ENCODE measurements around the gene CATSPER4.

The CATSPER4 gene

DNA sequence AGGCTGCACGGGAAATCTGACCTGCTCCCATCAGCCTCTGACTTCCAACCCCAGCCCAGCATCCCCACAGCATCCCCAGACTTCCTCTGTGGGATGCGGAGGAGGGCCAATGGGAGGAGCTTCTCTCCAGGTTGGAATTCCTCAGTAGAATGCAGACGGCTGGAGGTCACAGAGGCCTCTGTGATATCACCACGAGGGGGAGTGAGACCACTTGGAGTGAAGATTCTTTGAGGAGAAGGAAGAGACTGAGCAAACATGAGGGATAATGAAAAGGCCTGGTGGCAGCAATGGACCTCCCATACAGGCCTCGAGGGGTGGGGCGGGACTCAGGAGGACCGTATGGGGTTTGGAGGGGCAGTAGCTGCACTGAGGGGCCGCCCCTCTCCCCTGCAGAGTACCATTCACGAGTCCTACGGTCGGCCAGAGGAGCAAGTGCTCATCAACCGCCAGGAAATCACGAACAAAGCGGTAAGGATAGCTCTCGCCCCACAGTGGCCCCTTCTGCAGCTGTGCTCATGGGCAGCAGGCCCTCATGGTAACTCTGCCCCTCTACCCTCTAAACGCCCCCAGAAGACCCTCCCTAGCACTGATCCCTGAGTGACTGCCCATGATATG, at the start of gene CATSPER4:
CATSPER4 (plus strand) TSS at position 230 of the 615 bp plus-strand sequence; CDS start at position 256, 26 bp downstream.
- no peak for DNase-seq (ENCODE audit: low spot score)

- no peak for DNase-seq (ENCODE audit: low spot score)
Measured at GRCh38 chr1:26142159-26142558, 48.2 kb upstream of the CATSPER4 start.

DNA sequence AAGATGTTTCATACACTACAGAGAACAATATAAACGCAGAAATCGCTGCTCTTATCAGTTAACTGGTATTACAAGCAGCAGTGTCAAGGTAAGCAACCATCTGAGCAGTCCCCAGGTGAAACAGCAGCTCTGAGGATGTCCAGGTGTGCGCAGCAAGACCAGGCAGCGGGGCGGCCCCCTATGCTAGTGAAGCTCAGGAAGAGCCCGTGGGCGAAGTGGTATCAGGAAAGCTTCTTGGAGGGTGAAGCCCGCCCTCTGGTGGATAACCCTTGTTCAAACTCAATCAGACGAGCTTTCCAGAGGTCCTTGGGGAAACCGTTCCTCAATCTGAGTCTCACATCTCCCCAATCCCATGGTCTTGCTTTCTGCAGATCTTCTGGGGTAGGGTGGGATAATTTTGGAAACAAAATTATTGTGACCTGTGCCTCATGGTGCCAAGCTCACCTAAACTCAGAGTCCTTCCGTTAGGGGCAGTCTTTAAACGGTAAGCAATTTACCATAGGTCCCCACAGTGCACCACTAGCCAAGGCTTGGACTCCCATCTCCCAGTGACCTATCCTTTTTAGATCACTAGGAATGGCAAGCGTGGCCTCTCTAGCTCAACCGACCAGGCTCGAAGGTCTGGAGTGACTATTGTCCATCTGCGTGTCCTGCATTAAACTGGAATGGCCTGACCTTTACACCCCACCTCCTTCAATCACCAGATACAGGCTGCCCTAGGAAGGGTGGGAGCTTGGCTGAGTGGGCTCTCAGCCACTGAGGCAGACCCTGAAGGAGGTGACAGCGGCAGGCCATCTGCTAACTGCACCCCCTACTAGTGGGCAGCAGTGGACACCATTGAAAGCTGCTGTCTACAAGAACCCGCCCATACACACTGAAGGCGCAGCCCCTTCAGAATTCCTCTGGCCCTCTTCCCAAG, 45.1 kb upstream of the CATSPER4 start:
- peak; percentile 74 for DNase-seq (ENCODE audit: low spot score)

GRCh38 chr1:26145960-26146294, 44.5 kb upstream of the CATSPER4 start:
- no peak for DNase-seq (ENCODE audit: low spot score)

DNA sequence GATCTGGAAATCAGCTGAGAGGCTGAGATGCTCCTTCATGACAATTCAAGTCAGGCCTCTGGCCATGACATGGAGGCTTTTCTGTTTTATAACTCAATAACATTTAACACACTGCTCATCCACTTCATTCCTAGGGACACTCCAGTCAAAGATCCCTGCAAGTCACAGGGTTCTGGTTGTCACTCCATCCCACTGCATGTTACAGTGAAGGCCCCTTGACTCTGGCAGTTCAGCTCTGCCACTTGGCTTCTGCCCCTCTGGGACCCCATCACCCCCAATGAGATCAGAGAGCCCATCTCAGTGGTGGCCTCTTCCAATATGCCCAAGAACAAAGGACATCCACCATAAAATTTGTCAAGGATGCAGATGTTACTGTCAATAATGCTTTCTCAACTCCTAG, 41.5 kb upstream of the CATSPER4 start:
- no peak for DNase-seq (ENCODE audit: low spot score)

GRCh38 chr1:26153966-26154532, 36.4 kb upstream of the CATSPER4 start:
- DNase-seq (ENCODE audit: low spot score): no peak

DNA sequence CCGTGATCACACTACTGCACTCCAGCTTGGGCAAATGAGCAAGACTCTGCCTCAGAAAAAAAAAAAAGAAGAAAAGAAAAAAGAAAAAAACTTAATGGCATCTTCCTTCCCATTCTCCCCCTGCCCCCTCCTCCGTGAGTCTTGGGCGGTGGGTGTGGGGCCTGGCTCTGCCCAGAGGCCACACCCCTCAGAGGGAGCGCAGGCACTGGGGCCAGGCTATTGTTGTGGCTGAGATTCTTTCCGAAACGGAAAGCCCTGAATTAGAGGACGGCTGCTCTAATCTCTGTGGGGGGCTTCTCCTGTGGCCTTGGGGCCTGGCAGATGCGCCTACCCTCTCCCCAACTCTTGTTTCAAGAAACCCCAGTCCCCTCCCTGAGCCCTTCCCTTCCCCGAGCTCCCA, 35.7 kb upstream of the CATSPER4 start:
- no peak for DNase-seq (ENCODE audit: low spot score)

DNA sequence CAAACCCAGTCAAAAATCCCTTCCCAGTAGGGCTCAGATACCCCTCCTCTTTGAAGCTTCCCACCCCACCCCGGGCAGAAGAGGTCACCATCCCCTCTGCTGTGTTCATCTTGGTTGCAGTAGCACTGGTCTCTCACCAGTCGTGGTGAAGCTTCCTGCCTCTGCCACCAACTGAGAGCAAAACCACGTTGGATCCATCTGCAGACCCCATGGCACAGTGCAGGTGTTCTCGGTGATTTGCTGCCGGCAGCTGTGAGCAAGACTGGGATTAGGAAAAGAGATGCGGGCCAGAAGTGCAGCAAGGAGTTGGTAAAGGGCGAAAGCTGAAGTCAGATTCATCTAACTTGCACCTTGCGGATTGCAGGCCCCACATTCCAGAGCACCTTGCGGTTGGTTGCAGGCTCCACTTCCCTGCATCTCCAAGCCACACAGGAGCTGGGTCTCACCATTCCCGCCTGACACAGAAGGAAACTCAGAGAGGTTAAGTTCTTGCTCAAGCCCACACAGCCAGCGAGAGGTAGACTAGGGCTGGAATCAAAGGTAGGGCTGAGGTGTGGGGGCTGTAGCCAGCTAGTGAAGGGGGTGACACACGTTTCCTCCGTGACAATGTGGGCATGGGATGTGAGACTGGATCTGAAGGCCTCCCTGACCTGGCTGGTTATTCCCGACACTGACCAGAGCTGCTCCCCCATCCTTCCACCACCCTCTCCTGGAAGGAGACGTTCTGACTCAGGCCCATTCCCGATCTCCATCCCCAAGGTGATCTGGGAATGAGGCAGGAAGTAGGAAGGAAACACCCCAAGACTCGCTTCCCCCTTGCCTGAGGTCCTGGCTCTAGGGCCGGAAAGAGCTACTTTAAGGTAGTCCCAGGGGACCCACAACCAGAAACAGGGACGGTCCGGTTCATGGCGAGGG, 34.8 kb upstream of the CATSPER4 start:
- DNase-seq (ENCODE audit: low spot score): no peak

DNA sequence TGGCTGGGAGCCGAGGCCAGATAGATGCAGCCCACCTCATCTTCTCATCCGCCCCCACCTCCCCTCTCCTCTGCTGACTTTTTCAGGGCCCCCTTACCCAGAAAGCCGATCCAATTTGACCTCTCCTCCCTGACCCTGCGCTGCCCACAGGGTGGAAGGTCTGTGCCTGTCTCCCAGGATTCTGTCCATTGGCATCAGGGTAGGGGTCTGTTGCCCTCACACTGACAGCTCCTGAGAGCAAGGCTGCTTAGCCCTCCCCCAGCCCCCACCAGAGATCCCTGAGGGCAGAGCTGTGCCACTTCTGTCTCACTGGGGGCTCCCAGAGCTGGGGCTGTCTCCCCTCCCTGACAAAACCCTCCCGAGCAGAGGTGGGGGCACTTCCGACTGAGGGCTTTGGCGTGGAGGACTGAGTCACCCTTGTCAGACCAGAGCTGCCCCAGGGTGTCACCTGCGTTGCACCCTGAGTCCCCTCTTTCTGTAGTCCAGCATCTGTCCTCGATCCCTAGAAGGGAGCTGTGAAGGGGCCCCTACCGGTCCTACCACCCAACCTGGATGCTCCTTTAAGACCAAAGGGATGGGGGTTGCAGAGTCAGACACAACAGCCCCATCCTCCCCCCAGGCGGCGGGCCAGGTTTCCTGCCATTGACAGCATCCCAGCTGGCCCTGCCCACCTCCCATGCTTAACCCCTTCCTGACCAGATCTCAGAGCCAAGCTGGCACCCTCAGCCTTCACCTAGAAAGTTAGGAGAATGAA, 33.9 kb upstream of the CATSPER4 start:
- DNase-seq (ENCODE audit: low spot score): no peak

DNA sequence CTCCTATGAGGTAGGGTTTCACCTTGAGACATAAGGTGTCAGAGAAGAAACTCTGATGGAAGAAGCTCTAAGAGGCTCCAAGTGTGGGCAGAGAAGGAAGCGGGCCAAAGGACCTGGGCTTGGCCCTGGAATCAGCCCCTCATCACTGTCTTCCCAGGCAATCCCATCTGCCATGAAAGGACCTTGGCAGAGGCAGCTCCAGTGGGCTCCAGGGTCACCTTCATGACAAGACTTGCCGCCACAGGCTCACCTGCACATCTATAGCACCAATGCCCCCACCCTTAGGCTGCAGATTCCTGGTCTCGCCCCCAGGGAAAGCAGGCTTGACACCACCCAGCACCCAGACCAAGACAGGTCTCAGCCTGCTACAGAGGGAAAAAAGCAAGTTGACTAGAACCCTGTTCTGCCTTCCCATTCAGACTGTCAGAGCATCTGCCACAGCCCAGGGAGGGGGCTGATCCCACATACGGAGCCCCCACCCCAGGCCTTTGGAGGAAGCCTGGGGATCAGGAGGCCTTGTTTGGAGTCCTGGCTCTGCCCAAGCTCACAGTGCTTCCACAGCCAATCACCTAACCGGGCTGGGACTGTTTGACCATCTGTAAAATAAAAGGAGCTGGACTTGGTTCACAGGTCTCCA, 32.0 kb upstream of the CATSPER4 start:
- no peak for DNase-seq (ENCODE audit: low spot score)

- no peak for DNase-seq (ENCODE audit: low spot score)
Measured at GRCh38 chr1:26158908-26159742, 31.3 kb upstream of the CATSPER4 start, which contains the start of gene FAM110D. FAM110D (plus strand) TSS chr1:26159079; CDS start chr1:26161292, 2,213 bp downstream.

DNA sequence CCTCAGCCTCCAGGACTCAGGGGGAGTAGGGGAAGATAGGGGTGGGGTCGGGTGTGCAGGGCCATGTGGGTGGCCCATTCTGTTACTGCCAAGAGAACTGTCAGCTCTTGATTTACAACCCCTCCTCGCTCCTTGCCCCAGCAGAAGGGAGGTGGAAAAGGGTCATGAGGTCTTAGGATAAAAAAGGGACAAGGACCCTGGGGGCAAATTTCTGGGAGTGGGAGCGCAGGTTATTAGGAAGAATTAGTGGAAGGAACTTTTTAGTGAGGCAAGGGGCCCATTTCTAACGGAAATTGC, 30.7 kb upstream of the CATSPER4 start:
- DNase-seq (ENCODE audit: low spot score): no peak

- DNase-seq (ENCODE audit: low spot score): no peak
Measured at GRCh38 chr1:26160527-26161414, 29.6 kb upstream of the CATSPER4 start.

DNA sequence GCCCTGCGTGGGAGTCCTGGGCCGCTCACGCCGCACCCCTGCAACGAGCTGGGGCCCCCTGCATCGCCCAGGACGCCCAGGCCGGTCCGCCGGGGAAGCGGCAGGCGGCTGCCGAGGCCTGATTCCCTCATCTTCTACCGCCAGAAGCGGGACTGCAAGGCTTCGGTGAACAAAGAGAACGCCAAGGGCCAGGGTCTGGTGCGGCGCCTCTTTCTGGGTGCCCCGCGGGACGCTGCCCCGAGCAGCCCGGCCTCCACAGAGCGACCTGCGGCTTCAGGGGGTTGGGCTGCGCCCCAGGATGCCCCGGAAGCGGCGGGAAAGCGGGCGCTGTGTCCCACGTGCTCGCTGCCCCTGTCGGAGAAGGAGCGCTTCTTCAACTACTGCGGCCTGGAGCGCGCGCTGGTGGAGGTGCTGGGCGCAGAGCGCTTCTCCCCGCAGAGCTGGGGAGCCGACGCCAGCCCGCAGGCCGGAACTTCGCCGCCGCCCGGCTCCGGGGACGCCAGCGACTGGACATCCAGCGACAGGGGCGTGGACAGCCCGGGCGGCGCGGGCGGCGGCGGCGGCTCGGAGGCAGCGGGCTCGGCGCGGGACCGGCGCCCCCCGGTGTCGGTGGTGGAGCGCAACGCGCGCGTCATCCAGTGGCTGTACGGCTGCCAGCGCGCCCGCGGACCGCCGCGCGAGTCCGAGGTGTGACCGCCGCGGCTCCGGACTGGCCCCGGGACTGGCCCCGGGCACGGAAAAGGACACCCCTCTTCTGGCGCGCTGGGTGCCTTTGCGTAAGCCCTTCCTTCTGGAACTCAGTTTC, 28.8 kb upstream of the CATSPER4 start:
- DNase-seq (ENCODE audit: low spot score): peak; percentile 27

DNA sequence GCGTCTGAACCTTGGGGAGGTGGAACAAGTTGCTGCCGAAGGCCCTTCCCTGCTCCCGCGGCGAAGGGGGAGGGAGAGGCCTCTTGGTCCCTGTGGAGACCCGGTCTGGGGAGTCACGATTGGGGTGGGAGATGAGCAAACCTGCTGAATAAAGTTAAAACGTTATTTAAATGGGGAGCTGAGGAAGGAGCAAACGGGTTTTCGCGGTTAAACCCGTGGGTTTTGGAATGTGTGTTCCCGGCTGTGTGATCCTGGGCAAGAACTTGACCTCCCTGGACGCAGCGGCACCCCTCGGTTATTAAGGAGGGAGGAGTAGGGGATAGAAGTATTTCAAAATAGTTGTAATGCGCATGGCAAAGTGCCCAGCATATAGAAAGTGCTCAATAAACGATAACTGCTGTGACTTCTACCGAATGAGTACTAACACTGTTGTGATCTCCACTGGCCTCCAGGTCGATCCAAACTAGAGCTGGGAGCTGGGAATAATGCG, 28.1 kb upstream of the CATSPER4 start:
- no peak for DNase-seq (ENCODE audit: low spot score)

DNA sequence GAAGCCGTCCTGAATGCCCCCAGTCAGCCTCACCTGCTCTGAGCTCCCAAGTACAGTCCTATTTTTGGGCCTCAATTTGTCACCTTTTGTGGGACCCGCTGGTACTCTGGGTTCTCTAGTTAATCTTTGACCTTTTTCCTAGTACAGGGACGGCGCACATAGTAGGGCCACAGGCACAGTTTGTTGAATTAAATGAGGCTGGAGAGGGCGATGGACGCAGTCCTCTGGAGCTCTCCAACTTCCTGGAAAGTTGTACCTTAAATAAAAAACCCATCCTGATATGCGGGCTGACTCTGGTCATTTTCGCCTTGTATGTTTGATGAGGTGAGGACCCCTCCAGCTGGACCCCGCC, 26.7 kb upstream of the CATSPER4 start:
- no peak for DNase-seq (ENCODE audit: low spot score)

DNA sequence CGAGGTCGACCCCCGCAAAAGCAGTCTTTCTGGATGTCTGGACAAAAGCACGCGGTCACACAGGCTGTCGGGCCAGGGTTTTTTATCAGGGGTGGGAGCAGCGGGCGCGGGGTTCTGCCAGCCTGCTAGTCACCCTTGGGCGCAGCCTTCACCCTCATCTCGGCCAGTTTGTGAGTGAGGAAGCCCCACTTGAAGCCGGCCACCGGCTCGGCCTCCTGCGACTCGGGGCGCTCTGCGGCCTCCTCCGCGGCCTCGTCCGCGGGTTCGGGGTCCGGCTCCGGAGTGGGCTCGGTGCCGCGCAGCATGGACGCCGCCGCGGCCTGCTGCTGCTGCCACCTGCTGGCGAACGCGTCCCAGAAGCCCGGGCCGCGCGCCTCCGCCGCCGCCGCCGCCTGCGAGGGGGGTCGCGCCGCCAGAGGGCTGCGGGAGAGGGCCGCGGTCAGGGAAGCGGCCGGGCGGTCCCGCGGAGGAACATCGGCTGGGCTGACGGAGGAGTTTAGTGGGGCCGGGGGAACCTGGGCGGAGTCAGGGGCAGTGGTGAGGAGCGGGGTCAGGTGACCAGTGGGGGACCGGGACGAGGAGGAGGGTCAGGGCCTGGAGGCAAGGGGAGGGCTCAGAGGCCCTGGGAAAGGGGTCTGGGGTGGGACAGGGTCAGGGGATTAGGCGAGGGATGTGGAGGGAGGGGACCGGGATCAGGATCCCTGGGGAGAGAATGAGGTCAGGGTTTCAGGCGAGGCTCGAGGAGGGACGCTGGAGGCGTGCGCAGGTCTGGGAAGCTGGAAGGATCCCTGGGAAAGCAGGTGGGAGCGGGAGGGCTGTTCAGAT, 26.2 kb upstream of the CATSPER4 start:
- peak; percentile 28 for DNase-seq (ENCODE audit: low spot score)
